Measurements from ENCODE around the gene UBL7.

The UBL7 gene

DNA sequence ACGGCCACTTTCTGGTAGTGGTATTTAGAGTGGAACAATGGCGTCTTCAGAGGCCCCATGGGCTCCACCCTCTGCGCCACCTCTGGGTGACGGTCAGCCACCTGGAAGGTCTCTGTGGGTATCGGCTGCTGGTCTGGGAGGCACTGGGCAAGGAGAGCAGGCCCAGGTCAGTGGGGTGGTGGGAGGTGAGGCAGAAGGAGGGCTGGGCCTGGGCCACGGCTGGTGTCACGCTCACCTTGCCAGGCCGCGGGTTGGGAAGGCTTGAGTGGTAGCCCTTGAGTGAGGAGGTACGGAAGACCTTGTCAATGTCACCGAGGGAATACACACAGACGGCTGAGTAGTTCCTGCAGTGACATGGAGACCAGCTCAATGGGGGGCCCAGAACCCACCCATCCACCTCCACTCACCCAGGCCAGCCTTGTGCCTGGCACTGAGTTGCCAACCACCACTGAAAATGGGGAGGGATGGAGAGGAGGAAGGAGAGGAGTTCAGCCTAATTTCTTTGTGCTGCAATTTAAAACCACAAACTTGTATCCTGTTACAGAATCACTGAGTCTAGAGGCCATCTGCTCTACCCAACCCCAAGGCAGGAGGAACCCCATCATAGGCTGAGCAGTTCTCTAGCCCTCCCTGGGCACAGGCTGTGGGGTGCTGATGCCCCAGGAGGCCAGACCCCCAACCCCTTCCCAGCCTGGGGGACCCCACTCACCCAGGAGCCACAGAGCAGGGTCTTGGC lies 46.2 kb downstream of the UBL7 start:
- no peak overlapping the region for H3K4me3 ChIP-seq (ENCODE audit: low read depth, low read length)

DNA sequence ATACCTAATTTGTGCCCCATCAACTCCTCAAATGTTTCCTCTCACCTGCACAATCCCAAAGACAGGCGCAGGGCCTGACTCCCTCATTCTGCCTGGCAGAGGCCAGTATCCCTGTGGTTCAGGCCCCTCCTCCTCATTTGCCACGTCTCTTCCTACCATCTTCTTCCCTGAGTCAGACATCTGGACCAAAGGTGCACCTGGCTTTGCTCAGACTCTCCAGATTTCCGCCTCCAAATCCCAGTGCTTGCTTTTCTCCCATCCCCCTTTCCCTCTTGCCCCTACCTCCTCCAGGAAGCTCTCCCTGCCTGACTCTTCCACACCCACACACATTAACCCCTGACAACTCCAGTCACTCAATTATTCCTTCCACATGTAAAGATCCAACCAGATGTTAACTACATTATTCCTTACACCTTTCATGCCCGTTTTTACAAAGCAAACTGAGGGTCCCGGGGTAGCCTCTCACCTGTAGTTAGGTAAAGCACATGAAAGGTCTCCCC lies 46.8 kb downstream of the UBL7 start:
- TF ChIP-seq, protein P1, sequence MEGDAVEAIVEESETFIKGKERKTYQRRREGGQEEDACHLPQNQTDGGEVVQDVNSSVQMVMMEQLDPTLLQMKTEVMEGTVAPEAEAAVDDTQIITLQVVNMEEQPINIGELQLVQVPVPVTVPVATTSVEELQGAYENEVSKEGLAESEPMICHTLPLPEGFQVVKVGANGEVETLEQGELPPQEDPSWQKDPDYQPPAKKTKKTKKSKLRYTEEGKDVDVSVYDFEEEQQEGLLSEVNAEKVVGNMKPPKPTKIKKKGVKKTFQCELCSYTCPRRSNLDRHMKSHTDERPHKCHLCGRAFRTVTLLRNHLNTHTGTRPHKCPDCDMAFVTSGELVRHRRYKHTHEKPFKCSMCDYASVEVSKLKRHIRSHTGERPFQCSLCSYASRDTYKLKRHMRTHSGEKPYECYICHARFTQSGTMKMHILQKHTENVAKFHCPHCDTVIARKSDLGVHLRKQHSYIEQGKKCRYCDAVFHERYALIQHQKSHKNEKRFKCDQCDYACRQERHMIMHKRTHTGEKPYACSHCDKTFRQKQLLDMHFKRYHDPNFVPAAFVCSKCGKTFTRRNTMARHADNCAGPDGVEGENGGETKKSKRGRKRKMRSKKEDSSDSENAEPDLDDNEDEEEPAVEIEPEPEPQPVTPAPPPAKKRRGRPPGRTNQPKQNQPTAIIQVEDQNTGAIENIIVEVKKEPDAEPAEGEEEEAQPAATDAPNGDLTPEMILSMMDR (IDR thresholded peaks at IDR 0.05; ENCODE audit: borderline replicate concordance, insufficient read depth, low read depth, low read length), result no peak
- H3K4me3 ChIP-seq (ENCODE audit: low read depth, low read length), result no peak overlapping the region

More for the DNA sequence above, 46.2 kb downstream of the UBL7 start:
- TF ChIP-seq, protein P1 (IDR thresholded peaks at IDR 0.05; ENCODE audit: borderline replicate concordance, insufficient read depth, low read depth, low read length), result no peak

DNA sequence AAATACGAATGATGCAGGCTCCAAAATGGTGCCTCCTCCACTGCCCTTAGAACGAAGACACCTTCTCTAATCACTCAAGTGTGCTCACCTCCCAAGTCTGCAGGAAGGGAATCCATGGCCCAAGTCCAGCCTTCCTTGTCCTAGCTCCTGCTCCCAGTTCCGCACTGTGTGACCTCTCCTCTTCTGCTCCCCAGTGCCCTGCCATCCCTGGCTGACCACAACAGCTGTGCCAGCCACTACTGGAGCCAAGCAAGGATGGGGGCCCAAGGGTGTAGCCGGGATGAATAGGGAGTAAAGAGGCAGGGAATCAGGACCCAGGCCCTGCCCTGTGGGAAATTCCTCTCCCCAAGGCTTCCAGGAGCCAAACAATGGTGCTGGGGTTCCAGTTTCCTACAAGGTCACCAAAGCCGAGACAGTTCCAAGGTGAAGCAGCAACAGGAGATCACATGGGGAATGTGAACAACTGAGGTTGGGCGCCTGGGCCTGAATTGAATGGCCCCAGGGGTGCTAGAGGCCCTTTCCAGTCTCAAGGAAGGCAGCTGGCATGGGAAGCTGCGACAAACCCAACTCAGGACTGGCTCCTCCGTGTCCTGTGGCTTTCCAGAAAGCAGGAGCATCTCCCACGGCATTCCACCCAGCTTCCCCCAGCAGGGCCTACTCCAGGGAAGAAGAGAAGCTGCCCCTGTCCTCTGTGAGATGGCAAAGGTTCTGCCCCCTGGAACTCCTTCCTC lies 47.4 kb downstream of the UBL7 start:
- no peak overlapping the region for H3K4me3 ChIP-seq (ENCODE audit: low read depth, low read length)
- TF ChIP-seq, protein P1 (IDR thresholded peaks at IDR 0.05; ENCODE audit: borderline replicate concordance, insufficient read depth, low read depth, low read length), result no peak

DNA sequence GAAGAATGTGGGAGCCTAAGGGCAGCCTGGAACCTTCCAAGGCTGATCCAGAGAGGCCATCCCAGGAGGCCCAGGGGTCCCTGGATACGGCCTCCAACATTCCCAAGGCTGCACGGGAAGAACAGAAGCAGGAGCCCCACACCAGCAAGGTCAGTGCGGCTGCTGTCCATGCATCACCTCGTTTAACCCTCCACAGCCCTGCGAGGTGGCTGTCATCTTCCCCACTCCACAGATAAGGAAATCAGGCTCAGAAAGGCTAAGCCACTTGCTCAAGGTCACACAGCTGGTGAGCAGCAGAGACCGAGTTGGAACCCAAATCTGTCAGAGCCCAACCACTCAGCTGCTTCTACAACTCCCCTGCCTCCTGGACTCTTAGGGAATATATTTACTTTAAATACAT lies 48.8 kb downstream of the UBL7 start:
- TF ChIP-seq, protein P1 (IDR thresholded peaks at IDR 0.05; ENCODE audit: borderline replicate concordance, insufficient read depth, low read depth, low read length), result no peak
- H3K4me3 ChIP-seq (ENCODE audit: low read depth, low read length), result no peak overlapping the region

DNA sequence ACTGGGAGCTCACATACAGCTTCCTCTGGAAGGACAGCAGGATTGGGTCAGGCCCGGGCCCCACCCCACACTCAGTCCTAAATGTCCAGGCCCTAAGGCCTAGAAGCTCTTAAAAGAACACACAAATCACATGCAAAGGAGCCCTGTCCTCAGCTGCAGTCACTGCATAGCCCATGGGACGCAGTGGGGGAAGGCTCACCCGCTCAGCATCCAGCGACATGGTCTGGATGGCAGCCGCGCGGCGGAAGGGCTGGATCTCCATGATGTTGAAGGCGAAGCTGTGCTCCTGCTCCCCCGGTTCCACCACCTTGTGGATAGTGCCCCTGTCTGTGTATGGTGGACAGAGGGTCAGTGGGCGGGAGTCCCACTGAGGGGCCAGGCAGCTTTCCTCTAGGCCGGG lies 49.3 kb downstream of the UBL7 start:
- TF ChIP-seq, protein P1 (IDR thresholded peaks at IDR 0.05; ENCODE audit: borderline replicate concordance, insufficient read depth, low read depth, low read length), result no peak
- no peak overlapping the region for H3K4me3 ChIP-seq (ENCODE audit: low read depth, low read length)

DNA sequence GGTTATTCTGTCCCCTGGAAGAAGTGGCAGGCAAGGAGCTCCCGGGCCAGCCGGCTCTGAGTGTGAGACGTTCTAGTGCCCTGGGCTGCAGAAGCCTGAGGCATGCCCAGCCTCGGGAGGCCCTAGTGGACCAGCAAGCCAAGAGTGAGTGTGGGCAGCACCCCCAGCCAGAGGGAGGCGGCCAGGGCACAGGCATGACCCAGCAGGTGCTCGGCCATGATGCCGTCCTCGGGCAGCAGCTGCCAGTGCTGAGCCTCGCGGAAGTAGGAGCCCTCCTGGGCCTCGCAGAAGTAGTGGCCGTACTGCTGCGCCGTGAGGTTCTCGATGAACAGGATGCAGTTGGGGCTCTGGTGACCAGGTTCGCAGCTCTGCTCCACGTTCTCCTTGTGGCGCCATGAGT lies 50.5 kb downstream of the UBL7 start:
- H3K4me3 ChIP-seq (ENCODE audit: low read depth, low read length), result no peak overlapping the region
- TF ChIP-seq, protein P1 (IDR thresholded peaks at IDR 0.05; ENCODE audit: borderline replicate concordance, insufficient read depth, low read depth, low read length), result no peak

All from GM12875 (cell line).